Measurements from ENCODE around the gene RANBP17.

Gene RANBP17

DNA sequence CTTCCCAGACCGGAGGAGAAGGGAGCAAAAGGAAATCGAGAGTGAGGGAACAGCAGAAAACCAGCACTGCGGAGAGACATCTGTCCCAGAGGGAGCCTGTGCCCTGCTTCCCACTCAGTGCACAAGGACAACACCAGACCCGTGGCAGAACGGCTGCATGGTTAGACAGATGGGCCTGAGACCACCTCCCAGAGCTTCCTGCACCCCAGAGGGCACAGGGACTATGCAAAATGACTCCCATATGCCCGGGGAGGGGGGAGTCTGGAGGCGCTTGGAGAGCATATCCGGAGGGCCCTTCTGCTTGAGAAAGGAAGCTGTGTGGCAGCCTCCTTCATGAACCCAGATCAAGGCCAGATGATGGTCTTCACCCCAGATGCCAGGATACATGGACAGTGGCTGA is 473.8 kb downstream of the RANBP17 start:
- H3K4me3 ChIP-seq (ENCODE audit: low read length): no peak overlapping the region
- no peak for DNase-seq (ENCODE audit: low read depth)
- TF ChIP-seq CTCF (conservative IDR thresholded peaks at IDR 0.05; ENCODE audit: low read depth, low read length): no peak

DNA sequence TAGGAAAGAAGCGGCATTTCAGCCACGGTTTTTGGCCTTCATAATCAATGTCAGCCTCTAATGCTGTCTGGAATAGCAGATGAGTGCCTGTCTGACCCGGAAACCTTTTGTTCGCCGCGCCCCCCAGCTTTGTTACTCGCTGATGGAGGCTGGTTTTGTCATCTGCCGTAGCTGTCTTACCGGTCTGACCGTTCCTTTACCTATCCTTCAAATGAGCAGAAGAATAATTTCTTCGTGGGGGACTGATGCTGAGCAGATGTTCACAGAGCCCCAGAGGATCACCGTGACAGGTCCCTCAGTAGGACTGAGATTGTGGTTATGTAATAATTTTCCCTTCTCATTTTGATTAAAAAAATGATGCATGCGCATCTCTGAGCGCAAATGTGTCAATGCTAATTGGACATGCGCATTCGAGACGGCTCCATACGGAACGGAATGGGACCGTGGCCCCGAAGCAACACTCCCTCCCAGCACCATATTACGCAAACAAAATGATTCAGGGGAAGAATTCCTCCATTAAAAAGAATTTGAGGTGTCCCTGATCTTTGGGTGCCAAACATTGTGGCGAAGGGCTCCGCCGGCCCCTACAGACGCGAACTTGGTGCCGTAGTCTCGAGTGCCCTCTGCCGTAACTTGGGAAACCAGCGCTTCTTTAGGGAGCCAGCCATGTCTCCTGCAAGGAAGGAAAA is 474.8 kb downstream of the RANBP17 start:
- peak; percentile 76 for TF ChIP-seq CTCF (conservative IDR thresholded peaks at IDR 0.05; ENCODE audit: low read depth, low read length)
- H3K4me3 ChIP-seq (ENCODE audit: low read length): peak overlapping the region; percentile 59
- DNase-seq (ENCODE audit: low read depth): peak; percentile 8

DNA sequence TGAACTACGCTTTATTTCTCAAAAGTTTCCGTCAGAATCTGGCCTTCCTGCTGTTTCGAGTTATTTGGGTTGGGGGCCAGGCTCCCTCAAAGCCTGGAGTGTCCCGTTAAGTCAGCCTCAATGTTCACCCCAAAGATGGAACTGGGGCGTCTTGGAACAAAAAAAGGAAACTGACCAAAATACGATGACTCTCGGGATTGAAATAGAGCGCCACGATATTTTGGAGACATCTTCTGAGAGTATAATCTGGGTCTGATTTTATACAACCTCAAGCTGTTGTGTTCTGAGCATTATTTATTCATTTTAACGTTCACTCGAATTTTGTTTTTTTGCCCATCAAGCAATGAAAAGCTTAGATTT is 475.4 kb downstream of the RANBP17 start:
- no peak for TF ChIP-seq CTCF (conservative IDR thresholded peaks at IDR 0.05; ENCODE audit: low read depth, low read length)
- H3K4me3 ChIP-seq (ENCODE audit: low read length): peak overlapping the region; percentile 59
- DNase-seq (ENCODE audit: low read depth): no peak

GRCh38 chr5:171340042-171340441 is 478.2 kb downstream of the RANBP17 start:
- DNase-seq (ENCODE audit: low read depth): no peak
- H3K4me3 ChIP-seq (ENCODE audit: low read length): no peak overlapping the region
- no peak for TF ChIP-seq CTCF (conservative IDR thresholded peaks at IDR 0.05; ENCODE audit: low read depth, low read length)

DNA sequence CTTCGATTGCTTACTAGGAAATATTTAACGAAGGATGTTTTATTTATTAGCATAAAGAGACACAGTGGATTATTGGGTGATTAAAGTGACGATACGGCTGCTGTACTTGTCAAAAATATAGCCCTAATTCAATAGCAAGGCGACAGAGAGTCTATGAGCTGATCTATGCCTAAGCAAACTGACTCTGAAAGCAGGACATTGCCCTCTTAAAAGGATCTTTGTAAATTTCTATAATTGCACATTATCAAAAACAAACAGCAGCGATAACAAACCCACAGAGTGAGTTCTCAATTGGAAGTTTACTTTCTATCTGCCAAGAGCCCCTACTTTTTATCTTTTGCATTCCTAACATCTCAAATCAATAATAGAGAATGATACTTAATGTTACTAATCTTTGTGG is 478.7 kb downstream of the RANBP17 start:
- DNase-seq (ENCODE audit: low read depth): no peak
- no peak for TF ChIP-seq CTCF (conservative IDR thresholded peaks at IDR 0.05; ENCODE audit: low read depth, low read length)
- H3K4me3 ChIP-seq (ENCODE audit: low read length): no peak overlapping the region

DNA sequence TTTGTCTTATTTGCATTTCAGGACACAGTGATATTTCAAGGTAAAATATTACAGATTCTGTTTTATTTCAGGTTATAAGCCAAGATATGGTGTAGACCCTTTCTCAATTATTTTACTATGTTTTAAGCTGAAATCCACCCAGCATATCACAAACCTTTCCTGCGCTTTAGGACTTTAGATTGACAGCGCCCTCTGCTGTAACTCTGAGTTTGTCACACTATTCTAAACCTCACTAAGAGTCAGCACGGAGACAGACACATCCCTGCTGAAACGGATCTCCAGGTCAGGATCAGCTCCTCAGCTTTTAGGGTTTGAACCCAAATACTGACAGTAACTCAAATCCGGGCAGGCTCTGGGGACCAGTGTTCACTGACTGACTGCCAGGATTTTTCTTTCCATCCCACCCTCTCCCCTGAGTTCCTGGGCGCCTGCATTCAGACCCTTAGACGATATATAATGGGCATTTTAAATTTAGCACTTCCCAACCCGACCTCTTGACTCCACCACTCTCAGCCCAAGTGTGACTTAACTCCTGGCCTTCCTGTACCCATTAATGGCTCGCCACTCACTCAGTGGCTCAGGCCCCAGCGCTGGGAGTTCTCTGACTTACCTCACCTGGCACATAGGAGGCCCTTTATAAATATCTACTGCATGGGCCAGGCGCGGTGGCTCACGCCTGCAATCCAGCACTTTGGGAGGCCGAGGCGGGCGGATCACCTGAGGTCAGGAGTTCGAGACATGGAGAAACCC is 480.7 kb downstream of the RANBP17 start:
- no peak overlapping the region for H3K4me3 ChIP-seq (ENCODE audit: low read length)
- peak; percentile 80 for TF ChIP-seq CTCF (conservative IDR thresholded peaks at IDR 0.05; ENCODE audit: low read depth, low read length)
- DNase-seq (ENCODE audit: low read depth): no peak
